Hematopoietic multipotent progenitor cell treated with erythropoietin and hydrocortisone succinate and interleukin-3 and kit ligand, for 4 days (in vitro differentiated cells): ENCODE measurements around the gene CST4.
"Not testable (repeated sequence)": the region's sequence is repeated elsewhere in the genome, so short reads cannot be mapped to it uniquely, and the experiment has no call there.

Source experiments
- DNase-seq: peaks from one replicate; pipeline ENCODE4 v3.0.0-alpha.2; 2015

Gene CST4

DNA sequence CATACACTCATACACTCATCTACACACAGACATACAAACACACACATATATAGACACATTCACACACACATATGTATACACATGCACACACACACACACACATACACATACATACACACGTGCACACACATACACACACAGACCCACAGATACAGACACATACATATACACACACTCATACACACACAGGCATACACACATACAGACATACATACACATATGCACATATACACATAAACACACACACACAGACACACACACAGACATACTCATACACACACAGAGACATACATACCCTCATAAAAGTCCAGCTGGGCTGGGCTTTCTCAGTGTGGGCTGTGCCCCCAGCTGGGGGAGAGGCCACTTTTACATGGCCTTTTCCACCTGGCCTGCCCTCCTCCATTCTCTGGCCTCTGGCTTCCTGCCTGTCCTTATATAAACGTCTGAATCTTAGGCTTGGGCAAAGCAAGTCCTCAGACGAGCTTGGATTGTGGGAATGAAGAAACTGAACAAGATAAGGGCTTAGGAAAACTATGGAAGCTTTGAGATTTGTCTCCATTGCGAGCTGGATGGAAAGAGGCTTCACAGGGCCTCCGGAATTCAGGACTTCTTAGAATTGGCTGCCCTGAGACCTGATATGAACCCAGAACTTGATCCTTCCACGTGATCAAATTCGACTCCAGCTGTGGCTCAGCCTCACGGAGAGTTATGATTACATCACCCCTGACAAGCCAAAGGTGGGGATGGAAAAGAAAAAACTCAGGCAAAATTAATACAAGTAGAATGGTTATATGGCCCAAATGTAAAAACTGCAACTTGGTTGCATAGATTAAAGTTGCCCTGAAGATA lies 28.6 kb downstream of the CST4 start:
- no peak for DNase-seq

- not testable (repeated sequence) for DNase-seq
Observed at GRCh38 chr20:23659610-23659988, 29.2 kb downstream of the CST4 start.

- no peak for DNase-seq
Observed at GRCh38 chr20:23658989-23659609, 29.7 kb downstream of the CST4 start.

DNA sequence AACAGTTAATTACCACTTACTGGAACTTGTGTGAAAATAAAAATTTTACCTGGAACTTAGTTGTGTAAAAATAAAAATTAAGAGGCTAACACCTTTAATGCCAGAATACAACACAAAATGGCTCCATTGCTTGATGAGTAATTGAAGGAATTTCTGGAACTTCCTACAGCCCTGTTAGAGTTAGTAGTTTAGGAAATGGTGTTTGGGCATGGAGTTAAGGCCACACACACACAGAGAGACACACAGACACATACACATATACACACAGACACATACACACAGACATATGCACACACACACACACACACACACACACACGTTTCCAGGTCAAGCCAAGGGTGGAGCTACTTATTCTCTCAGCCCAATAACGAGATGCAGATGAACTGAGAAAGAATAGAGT lies 30.5 kb downstream of the CST4 start:
- no peak for DNase-seq

- no peak for DNase-seq
Observed at GRCh38 chr20:23657202-23657601, 31.6 kb downstream of the CST4 start.

- DNase-seq, result no peak
Observed at GRCh38 chr20:23656372-23656771, 32.5 kb downstream of the CST4 start.

GRCh38 chr20:23655491-23656211 lies 33.2 kb downstream of the CST4 start:
- DNase-seq, result peak; percentile 51

DNA sequence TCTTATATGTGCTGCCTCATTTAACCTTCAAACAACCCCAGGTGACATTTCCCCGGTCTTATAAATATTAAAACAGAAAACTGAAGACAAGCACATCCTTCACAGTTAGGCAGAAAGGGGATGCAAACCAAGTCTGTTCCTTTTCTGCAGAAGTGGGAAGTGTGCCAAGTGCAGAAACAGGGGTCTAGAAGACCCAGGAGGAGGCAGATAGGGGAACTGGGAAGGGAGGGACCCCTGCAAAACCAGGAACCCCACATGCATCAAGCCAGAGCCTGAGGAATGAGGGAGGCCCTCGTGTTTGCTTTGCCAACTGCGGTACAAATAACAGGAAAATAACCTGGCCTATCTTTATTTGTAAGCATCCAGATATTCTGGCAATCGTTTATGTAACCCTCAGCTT lies 34.1 kb downstream of the CST4 start:
- no peak for DNase-seq

GRCh38 chr20:23654000-23654399 lies 34.8 kb downstream of the CST4 start:
- DNase-seq, result no peak

GRCh38 chr20:23653400-23653938 lies 35.4 kb downstream of the CST4 start:
- DNase-seq, result no peak

- DNase-seq, result no peak
Observed at GRCh38 chr20:23652926-23653325, 35.9 kb downstream of the CST4 start.

DNA sequence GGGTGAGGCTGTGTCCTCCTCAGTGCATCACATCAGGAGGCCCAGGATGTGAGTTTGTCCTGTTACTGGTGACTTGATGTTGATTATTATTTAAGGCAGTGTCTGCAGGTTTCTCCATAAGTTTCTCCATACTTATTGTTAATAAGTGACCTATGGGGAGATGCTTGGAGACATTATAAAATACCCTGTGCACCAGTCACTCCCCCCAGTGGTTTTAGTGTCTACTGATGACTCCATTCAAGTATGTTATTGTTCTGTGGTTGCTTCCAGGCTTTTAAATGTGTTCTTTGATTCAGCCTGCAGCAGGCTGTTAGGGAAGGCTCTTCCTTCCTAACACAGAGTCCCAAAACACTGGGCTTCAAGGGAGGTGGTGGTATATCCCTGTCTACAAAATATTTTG lies 36.5 kb downstream of the CST4 start:
- DNase-seq, result no peak

DNA sequence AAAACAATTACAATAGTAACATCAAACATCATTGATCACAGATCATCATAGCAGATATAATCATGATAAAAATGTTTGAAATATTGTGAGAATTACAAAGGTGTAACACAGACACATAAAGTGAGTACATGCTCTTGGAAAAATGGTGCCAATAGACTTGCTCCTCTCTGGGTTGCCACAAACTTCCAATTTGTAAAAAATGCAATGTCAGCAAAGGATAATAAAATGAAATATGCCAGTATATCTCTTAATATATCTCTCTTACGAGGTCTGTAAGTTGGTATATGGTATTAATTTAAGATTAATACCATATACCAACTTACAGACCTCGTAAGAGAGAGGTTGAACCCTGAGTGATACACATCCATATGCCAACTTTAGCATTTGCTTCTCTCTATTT lies 37.7 kb downstream of the CST4 start:
- no peak for DNase-seq

- no peak for DNase-seq
Observed at GRCh38 chr20:23649830-23650417, 38.9 kb downstream of the CST4 start.

GRCh38 chr20:23649242-23649641 lies 39.6 kb downstream of the CST4 start:
- DNase-seq, result no peak

DNA sequence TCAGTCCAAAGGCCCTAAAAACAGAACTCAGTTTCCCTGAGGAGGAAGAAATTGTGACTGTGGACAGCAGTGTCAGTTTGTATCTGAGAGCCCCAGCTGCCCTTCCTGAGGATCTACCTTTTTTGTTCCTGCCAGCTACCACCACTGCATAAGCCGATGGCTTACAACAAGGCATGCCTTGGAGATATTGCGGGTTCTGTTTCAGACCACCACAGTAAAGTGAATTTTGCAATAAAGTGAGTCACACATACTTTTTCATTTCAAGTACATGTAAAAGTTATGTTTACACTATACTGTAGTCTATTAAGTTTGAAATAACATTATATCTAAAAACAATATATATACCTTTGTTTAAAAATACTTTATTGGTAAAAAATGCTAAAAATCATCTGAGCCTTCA lies 41.5 kb downstream of the CST4 start:
- DNase-seq, result no peak

DNA sequence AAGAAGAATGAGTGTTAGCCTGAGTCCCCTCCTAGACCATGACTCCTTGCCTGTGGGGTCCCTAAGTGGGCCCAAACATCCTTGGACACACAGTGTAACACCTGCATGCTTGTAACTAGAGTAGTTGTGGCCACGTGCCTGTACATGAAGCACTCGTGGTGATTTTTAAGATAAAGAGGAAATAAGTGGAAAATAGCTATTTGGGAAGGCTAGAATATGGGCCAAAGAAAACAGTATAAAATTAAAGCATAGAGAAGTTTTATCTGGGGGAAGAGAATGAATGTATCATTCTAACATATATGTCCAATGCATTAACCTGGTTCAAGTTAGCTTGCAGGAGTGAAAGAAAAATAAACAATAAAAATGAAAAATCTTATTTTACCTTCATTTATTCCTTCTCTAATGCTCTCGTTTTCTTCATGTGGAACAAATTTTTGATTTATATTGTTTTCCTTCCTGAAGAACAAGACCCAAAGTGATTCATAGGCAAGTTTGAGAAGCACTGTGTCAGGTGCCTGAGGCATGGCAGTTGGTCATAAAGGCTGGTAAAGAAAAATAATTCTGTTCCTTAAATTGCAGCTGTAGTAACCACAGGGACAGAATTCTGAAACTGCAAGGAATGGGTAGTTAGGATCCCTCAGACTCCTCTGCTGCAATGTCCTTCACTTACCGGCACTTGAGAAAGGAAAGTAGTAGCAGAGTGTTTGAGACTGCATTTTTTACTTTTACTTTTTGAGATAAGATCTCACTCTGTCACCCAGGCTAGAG lies 42.5 kb downstream of the CST4 start:
- DNase-seq, result no peak

- DNase-seq, result no peak
Observed at GRCh38 chr20:23645575-23645974, 43.3 kb downstream of the CST4 start.

- DNase-seq, result no peak
Observed at GRCh38 chr20:23644164-23644563, 44.7 kb downstream of the CST4 start.

GRCh38 chr20:23643659-23644058 lies 45.2 kb downstream of the CST4 start:
- peak; percentile 71 for DNase-seq

DNA sequence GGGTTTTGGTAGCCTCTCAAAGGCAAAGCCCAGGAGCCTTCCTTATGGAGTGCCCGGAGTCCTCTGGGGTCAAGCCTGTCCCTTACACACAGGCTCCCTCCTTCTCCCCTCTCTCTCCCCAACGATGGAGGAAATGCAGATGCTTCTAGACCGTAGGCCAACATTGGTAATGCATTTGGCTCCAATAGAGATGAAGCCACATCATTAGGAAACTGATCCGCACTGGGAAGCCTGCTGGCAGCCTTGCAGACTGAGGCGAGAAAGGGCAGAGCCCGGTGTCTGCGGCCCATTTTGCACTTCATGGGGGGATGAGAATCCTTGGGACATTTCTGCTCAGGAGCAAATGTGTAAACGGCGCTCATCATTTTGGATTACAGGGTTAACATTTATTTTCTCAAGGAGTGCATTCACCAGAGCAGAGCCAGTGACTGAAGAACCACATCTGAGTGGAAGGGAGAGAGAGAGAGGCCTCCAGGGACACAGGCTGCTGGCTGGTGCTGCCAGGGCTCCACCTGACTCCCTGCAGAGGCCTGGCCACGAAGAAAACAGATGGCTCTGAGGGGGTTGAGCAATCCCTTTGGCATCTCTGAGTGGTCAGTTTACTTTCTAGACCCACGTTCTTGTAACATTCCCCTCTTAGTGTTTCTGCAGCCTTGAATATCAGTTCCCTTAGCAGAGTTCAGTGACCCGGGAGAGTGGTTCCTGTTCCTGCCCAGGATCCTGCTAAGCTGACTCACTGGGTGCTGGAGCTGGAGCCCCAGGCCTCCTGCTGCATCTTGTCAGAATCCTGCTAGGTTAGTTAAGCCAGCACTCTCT lies 46.7 kb downstream of the CST4 start:
- no peak for DNase-seq
